Cardiac septum (tissue), 1 donor: ENCODE data around the gene MCM6. TPM values are rescaled to one million over a fixed set of nuclear protein-coding genes. Genes with fewer than 3 reads are reported as not detected.
"Not testable (repeated sequence)": the region's sequence is repeated elsewhere in the genome, so short reads cannot be mapped to it uniquely, and the experiment has no call there.

Experiments used
- DNase-seq: peaks from one replicate; pipeline ENCODE4 v3.0.0-alpha.2; 2020; ENCODE audit warnings: low spot score
- intact Hi-C: fragments of 100-400 bp; cut with DNase I; formaldehyde crosslinking; loops from one replicate; pipeline ENCODE4 v1.14.0; 2022
- total RNA-seq: library from RNA; stranded (reverse); fragmentation: NEBNext Ultra II Directional; extraction: Animal tissue kit (Norgen Biotek cat#: 25700); gene quantifications from one replicate; pipeline ENCODE4 v1.2.1, GENCODE V29; 2021
- donor health status: DM: no; HTN: no; CAD: no.

MCM6 gene
- total RNA-seq, 1 donor from 2014 or later: 6.5 TPM

DNA sequence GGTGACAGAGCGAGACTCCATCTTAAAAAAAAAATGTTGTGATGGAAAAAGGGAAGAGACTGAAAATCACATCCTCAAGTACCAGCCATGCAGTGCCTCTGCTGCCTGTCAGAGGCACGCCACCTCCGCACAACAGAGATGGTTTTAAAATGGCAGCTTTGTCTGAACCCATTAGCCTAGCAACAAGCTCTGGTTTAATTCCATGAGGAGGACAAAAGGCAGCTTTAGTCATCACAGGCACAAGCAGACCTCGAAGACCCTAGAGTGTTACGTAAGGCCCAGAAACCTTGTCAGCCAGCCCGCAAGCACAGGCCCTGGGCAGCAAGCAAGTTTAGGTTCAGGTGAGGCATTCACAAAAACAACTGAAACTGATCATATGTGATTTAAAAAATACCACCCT is 49.7 kb downstream of the MCM6 start:
- intact Hi-C loops: no loop called here
- DNase-seq: no peak

- intact Hi-C loops: no loop called here
- DNase-seq: no peak
Observed at GRCh38 chr2:135825550-135826176, 50.6 kb downstream of the MCM6 start.

GRCh38 chr2:135825131-135825530 is 51.1 kb downstream of the MCM6 start:
- intact Hi-C loops: no loop called here
- no peak for DNase-seq

DNA sequence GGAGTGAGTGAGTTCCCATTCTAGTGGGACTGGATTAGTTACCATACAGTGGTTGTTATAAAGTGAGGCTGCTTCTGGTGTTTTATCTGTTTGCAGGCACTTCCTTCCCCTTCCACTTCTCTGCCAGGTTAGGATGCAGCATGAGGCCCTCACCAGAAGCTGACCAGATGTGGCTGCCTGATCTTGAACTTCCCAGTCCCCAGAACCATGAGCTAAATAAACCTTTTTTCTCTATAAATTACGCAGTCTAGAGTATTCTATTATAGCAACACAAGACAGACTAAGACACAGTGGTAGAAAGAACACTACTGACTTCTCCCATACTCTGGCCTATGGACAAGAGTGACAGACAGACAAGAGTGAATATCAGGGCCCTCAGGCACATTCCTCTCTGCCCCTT is 53.4 kb downstream of the MCM6 start:
- intact Hi-C loops: no loop called here
- DNase-seq: no peak

GRCh38 chr2:135821190-135821589 is 55.1 kb downstream of the MCM6 start:
- intact Hi-C loops: no loop called here
- DNase-seq: no peak

GRCh38 chr2:135820003-135820618 is 56.1 kb downstream of the MCM6 start:
- intact Hi-C loops: no loop called here

DNA sequence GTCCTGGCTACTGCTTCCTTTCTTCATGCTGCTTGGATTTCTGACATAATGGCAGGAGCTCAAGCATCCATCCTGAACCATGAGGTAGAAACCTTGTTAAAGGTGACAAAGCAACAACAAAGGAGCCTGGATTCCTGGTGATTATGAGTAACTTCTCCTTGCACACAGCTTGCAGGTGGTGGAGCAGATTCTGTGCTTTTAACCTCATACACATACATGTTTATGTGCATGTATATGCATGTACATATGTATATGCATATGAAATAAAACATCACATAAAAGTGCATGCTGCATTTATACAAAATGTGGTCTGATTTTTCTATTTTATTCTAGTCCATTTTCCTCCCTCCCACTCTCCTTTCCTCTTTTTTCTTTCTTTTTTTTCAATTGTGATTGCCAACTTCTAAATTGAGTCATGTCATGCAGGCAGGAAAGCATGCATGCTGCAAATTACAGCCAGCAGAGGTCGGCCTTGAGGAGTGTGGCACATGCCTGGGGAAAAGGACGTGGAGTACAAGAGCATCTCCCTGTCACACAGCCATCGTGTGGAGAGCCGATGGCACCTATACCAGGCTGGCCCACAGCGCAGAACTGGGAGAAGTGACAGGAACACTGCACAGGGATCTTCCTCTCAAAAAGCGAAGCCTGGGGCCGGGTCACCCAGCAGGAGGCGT is 57.2 kb downstream of the MCM6 start:
- intact Hi-C loops: no loop called here
- no peak for DNase-seq

More at GRCh38 chr2:135820003-135820618, 56.1 kb downstream of the MCM6 start:
- DNase-seq: no peak

GRCh38 chr2:135817951-135818350 is 58.3 kb downstream of the MCM6 start:
- intact Hi-C loops: no loop called here
- no peak for DNase-seq

GRCh38 chr2:135817466-135817865 is 58.8 kb downstream of the MCM6 start:
- intact Hi-C loops: no loop called here

DNA sequence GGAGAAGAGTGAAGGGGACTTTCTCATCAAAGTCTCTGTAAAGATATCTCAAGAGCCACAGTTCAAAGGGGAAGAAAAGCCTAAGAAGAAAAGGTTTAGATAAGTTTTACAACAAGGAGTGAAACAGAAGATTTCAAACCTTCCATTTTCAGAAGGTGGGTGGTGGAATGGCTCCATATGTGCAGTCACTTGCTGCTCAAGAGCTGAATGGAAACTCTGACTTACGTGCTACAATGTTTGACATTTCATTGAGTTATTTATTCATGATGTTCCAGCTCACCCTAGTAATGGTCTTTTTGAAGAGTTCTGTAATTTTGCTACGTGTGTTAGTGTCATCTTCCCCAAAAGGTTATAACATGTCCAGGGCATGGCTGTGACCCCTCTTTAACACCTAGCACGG is 61.0 kb downstream of the MCM6 start:
- no peak for DNase-seq
- intact Hi-C loops: no loop called here

More at GRCh38 chr2:135817466-135817865, 58.8 kb downstream of the MCM6 start:
- no peak for DNase-seq

GRCh38 chr2:135812907-135813511 is 63.2 kb downstream of the MCM6 start:
- DNase-seq: no peak
- intact Hi-C loops: no loop called here

DNA sequence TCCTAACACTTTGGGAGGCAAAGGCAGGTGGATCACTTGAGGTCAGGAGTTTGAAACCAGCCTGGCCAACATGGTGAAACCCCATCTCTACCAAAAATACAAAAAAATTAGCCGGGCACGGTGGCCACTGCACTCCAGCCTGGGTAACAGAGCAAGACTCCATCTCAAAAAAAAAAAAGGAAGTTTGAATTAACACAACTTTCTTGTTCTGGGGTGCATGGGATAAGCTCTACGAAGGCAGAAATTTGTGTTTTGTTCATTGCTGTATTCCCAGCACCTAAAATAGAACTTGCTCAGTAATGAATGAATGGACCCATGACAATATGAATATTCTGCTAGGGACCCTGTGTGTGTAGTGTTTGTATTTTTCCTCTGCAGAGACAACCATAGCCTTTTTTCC is 68.4 kb downstream of the MCM6 start:
- DNase-seq, intact Hi-C loops: not testable (repeated sequence)

DNA sequence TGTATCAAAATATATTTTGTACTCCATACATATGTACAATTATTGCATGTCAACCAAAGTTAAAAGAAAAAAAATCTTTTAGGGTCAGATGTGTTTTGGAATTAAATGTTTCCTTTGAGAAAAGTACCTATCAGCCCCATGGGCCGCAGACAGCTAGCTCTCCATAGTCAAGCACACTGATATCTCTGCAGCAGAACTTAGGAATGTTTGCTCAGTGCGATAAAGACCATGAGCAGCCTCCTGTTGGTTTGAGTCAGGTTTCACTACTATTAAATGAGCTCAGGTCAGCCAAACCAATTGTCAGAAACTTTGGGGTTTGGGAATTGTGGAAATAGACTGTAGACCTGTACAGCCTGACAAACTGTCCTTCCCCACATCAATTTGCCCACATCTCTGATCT is 73.0 kb downstream of the MCM6 start:
- no peak for DNase-seq
- intact Hi-C loops: no loop called here

- no peak for DNase-seq
- intact Hi-C loops: no loop called here
Observed at GRCh38 chr2:135802350-135802749, 73.9 kb downstream of the MCM6 start.

DNA sequence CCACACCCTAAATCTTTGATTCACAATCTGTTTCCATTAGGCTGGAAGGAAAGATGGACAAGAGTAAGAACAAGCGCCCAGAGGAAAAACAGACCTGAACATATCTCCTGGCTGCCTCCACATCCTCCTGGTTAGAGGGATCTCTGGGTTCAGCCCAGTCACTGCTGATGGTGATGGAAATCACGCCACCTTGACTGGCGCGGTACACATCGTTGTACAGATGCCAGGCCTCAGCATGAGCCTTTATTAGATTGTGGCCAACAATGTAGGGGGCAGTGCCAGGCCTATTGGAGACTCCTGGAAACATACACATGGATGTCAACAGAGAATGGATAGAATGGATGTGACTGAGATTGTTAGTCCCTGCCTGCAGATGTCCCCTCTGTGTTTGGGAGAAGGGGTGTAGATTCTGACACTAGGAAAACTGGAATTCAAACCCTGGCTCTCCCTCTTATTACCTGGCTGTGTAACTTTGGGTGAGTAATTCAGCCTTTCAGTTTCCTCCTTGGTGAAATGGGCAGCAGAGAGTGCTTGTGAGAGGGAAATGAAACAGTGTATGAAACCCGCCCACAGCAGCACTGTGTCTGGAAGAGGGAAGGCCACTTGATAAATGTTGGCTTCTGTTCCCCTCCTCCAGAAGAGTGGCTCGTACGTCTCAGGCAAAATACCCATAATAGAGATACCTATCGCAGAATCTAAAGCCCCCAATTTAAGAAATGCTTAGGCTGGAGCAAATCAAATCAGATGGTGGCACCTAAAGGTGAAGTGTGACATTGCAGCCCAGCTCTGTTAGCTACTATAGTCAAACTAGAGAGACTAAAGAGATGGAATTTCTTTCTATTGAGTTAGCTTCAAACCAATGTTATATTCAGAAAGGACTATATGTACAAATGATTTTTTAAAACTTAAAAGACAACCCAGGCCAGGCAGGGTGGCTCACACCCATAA is 75.5 kb downstream of the MCM6 start:
- DNase-seq: no peak
- intact Hi-C loops: no loop called here

DNA sequence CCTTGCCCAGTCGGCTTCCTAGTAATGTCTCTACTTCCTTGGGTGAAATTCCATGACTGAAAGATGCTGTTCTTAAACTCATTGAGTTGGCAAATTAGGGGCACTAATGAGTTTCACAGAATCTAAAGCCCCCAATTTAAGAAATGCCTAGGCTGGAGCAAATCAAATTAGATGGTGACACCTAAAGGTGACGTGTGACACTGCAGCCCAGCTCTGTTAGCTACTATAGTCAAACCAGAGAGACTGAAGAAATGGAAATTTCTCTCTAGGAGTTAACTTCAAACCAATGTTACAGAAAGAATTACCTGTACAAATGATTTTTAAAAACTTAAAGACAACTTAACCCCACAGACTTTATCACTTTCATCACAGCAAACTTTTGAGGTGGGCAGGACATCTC is 76.5 kb downstream of the MCM6 start:
- no peak for DNase-seq
- intact Hi-C loops: no loop called here

DNA sequence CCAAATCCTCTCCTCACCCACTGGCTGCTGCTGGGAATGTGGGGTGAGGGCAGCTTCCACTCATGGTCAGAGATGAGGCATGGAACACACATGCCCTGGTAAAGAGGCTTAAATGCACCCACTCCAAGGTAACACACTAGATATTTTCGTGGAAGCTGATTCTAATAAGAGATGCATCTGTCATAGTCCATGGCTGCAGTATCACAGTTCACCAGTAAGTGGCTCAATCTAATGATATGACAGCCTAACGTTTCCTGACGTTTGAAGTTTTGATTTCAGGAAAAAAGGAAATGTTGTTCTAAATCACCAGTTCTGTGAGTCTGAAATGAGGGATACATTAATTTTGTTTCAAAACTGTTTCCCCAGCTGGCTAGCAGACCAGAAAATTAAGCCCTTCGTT is 77.5 kb downstream of the MCM6 start:
- intact Hi-C loops: no loop called here

GRCh38 chr2:135798275-135798705 is 78.0 kb downstream of the MCM6 start:
- no peak for DNase-seq

More for the DNA sequence above, 77.5 kb downstream of the MCM6 start:
- no peak for DNase-seq

DNA sequence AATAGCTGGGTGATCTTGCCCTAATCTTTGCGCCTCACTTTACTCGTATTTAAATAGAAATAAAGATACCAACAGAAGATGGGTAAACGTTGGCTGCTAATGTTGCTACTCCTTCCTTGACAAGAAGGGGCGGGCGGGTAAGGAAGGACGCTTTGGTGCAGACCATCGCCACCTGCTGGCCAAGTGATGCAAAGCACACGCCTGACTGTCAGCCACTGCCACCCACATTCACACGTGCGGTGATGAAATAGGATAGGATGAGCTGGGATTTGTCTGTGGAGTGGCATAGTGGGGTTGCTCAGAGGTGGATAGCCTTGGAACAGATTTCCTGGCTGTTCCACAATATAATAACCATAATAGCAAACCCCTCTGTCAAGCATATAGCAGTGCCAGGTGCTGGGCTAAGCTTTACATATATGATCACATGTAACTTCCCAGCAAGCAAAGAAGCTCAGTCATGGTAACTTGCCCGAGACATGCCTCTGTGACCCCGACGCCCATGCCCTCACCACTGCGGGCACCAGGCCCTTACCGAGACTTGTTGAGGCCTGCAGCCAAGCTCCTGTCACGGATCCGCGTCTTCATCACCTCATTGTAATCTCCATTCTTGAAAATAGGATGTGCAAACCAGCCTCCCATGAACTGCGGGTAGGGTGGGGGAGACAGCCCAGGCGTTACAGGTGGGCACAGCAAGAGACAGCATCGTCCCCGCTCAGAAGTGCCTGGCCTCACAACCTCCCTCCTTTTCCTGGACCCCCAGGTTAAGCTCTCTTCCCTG is 78.6 kb downstream of the MCM6 start:
- peak; percentile 89 for DNase-seq
- intact Hi-C loops: no loop called here

More at GRCh38 chr2:135798275-135798705, 78.0 kb downstream of the MCM6 start:
- intact Hi-C loops: no loop called here
